Measurements from ENCODE around the gene CTSA. TPM values are rescaled to one million over a fixed set of nuclear protein-coding genes. Genes with fewer than 3 reads are reported as not detected.

CTSA gene
- total and polyA plus RNA-seq, 2 of the 4 experiments (the other 2 are of a cell fraction), result 19.0 to 312 TPM

GRCh38 chr20:45940469-45940868 lies 49.3 kb downstream of the CTSA start:
- no peak overlapping the region for H4K8ac ChIP-seq (ENCODE audit: low read depth in 2 of 2, low read length in 2 of 2)
- H2BK120ac ChIP-seq (ENCODE audit: low read depth, low read length), result no peak overlapping the region
- no peaks in the 10 kb centered on the region for H3K9me3 ChIP-seq (ENCODE audit: control insufficient read depth, insufficient read depth, low read length)
- H3K79me1 ChIP-seq (ENCODE audit: low read depth in 1 of 2, low read length in 2 of 2), result peaks cover 19 to 37% of the 10 kb centered on the region in 2 experiments
- no peak overlapping the region for H3K9ac ChIP-seq (ENCODE audit: low read depth, low read length)
- H3K18ac ChIP-seq (ENCODE audit: low read depth, low read length), result no peak overlapping the region
- no peak overlapping the region for H4K91ac ChIP-seq (ENCODE audit: insufficient read depth, low read depth, low read length)
- ChIA-PET POLR2A (ENCODE audit: unreplicated experiment) (interaction anchor here (1.0 kb wide), 1 partner anchor 106 kb away, joined by 3 read pairs; no protein-coding TSS in a partner anchor), CTCF (no interaction called here)
- H3K14ac ChIP-seq (replicated peaks; ENCODE audit: low read depth, low read length), result no peak overlapping the region
- 0 out of 2 replicates have a peak, but pooled peaks cover 3% of the 10 kb centered on the region for H3K9me1 ChIP-seq (ENCODE audit: insufficient read depth, low read length)
- peaks cover 3% of the 10 kb centered on the region; the same call in 1 of the 2 replicates for H3K4me1 ChIP-seq (ENCODE audit: control insufficient read depth, insufficient read depth, low read length)
- dilution Hi-C loops (cut with HindIII; ENCODE audit: low sequenced_read_pairs, unreplicated experiment), result no loop called here
- H3K4ac ChIP-seq (ENCODE audit: low read depth, low read length), result no peak overlapping the region
- H2BK15ac ChIP-seq (ENCODE audit: low read depth, low read length), result no peak overlapping the region
- no peak overlapping the region for H2AK5ac ChIP-seq (ENCODE audit: low read depth, low read length)
- H3K27me3 ChIP-seq (ENCODE audit: control insufficient read depth, insufficient read depth, low read length), result no peaks in the 10 kb centered on the region
- H2AFZ ChIP-seq (replicated peaks; ENCODE audit: low read length, poor library complexity), result no peak overlapping the region
- no peak overlapping the region for H4K5ac ChIP-seq (ENCODE audit: low read depth, low read length)
- H3K27ac ChIP-seq (ENCODE audit: insufficient read depth, low read length), result no peak overlapping the region
- DNase-seq, result no peak
- H3K4me3 ChIP-seq (ENCODE audit: insufficient read depth, low read depth, low read length), result no peak overlapping the region
- peaks cover 61% of the 10 kb centered on the region for H3K36me3 ChIP-seq (ENCODE audit: control insufficient read depth, insufficient read depth, low read length)
- intact Hi-C loops (cut with micrococcal nuclease), result no loop called here
- no peak overlapping the region for H2BK20ac ChIP-seq (ENCODE audit: low read depth, low read length)
- no peak overlapping the region for H3K23ac ChIP-seq (ENCODE audit: low read depth, low read length)
- ATAC-seq (ENCODE audit: low read depth), result no peak
- TF ChIP-seq FOS (IDR thresholded peaks at IDR 0.05; ENCODE audit: low read depth, low read length) (no peak), RFX5 (IDR thresholded peaks at IDR 0.05; ENCODE audit: low read depth, low read length) (no peak), RCOR1 (IDR thresholded peaks at IDR 0.05; ENCODE audit: insufficient replicate concordance, low read length) (no peak), ELK1 (IDR thresholded peaks at IDR 0.05; ENCODE audit: borderline replicate concordance, low read depth, low read length) (no peak)
- no peak overlapping the region for H2BK5ac ChIP-seq (ENCODE audit: low read depth, low read length, poor library complexity, severe bottlenecking)
- H3K4me2 ChIP-seq (ENCODE audit: low read depth, low read length), result no peak overlapping the region
- H2AK9ac ChIP-seq (replicated peaks; ENCODE audit: low read depth, low read length, poor library complexity), result peak overlapping the region; percentile 33
- WGBS, 2 experiments (ENCODE audit: extremely low coverage in 2 of 2, insufficient read length in 1 of 2), result 100% methylated on average over 2 of the region's 13 CpGs; no CpG with 5 or more reads in 1 of the 2 experiments
- H4K20me1 ChIP-seq (ENCODE audit: insufficient read depth, low read length), result peaks cover 3% of the 10 kb centered on the region; the same call in 1 of the 2 replicates
- BruUV-seq (replicated peaks), result no TSS peak
- in situ Hi-C loops (cut with MboI; ENCODE audit: low sequenced_read_pairs), result no loop called here
- H3K56ac ChIP-seq (ENCODE audit: extremely low read depth, insufficient read depth, low read length), result no peak overlapping the region
